GM18502 (cell line): ENCODE measurements around the gene CRTC1.

Experiments
- ATAC-seq: cut with Tn5 transposase; IDR thresholded peaks from one replicate; pipeline ENCODE4 v1.9.1; 2021; ENCODE audit warnings: mild to moderate bottlenecking; ENCODE audit not compliant: unreplicated experiment, poor library complexity

The CRTC1 gene

GRCh38 chr19:18683109-18683957 is at the start of gene CRTC1:
TSS of gene CRTC1 (plus strand) at chr19:18683680. CDS start at chr19:18683703, 23 bp downstream.
- ATAC-seq: peak; percentile 70

- no peak for ATAC-seq
Measured at GRCh38 chr19:18634612-18635297, 48.7 kb upstream of the CRTC1 start.

- ATAC-seq: no peak
Measured at GRCh38 chr19:18635831-18636182, 47.7 kb upstream of the CRTC1 start.

GRCh38 chr19:18636183-18636968 is 47.1 kb upstream of the CRTC1 start:
- peak; percentile 88 for ATAC-seq

GRCh38 chr19:18636969-18637629 is 46.4 kb upstream of the CRTC1 start, which contains the start of gene KLHL26:
TSS of gene KLHL26 (plus strand) at chr19:18637028. CDS start at chr19:18637055, 27 bp downstream.
- ATAC-seq: no peak

- ATAC-seq: no peak
Measured at GRCh38 chr19:18637673-18638630, 45.5 kb upstream of the CRTC1 start.

- ATAC-seq: no peak
Measured at GRCh38 chr19:18639706-18640243, 43.7 kb upstream of the CRTC1 start.

- no peak for ATAC-seq
Measured at GRCh38 chr19:18644196-18645034, 39.1 kb upstream of the CRTC1 start.

GRCh38 chr19:18645035-18645511 is 38.4 kb upstream of the CRTC1 start:
- no peak for ATAC-seq

GRCh38 chr19:18646535-18647370 is 36.7 kb upstream of the CRTC1 start:
- ATAC-seq: no peak

GRCh38 chr19:18647371-18647767 is 36.1 kb upstream of the CRTC1 start:
- ATAC-seq: no peak

- no peak for ATAC-seq
Measured at GRCh38 chr19:18647807-18648206, 35.7 kb upstream of the CRTC1 start.

GRCh38 chr19:18648973-18649315 is 34.5 kb upstream of the CRTC1 start:
- ATAC-seq: no peak

- ATAC-seq: no peak
Measured at GRCh38 chr19:18649371-18650020, 34.0 kb upstream of the CRTC1 start.

GRCh38 chr19:18650021-18650390 is 33.5 kb upstream of the CRTC1 start:
- no peak for ATAC-seq

GRCh38 chr19:18650468-18651041 is 32.9 kb upstream of the CRTC1 start:
- no peak for ATAC-seq
